PC-9 (cell line): ENCODE measurements around the gene TSGA10. TPM values are rescaled to one million over a fixed set of nuclear protein-coding genes. Genes with fewer than 3 reads are reported as not detected.
"Not testable (repeated sequence)": the region's sequence is repeated elsewhere in the genome, so short reads cannot be mapped to it uniquely, and the experiment has no call there.

Experiments used
- BruUV-seq: library from RNA; stranded (reverse); fragments of 400-500 nt; replicated peaks from 2 replicates; lab custom pipeline; 2021; lab: Mats Ljungman, UMichigan
- CTCF ChIA-PET: fragments of 300-600 bp; sonication (Branson Sonifier 250); formaldehyde crosslinking; loops from one replicate; lab custom pipeline; 2022; ENCODE audit warnings: antibody characterized with exemption; lab: Charles Lee
- POLR2A ChIA-PET: fragments of 300-600 bp; sonication (Branson Sonifier 250); formaldehyde crosslinking; loops from one replicate; lab custom pipeline; 2022; ENCODE audit warnings: antibody characterized with exemption; ENCODE audit not compliant: unreplicated experiment; lab: Charles Lee
- DNase-seq, 2 experiments: peaks; one replicate each; pipeline versions ENCODE4 v3.0.0 to v3.0.0-alpha.2; 2015 to 2022; ENCODE audit warnings: mixed read lengths in 1 of 2
- H2AFZ ChIP-seq: fragments of 200-600 bp; sonication (generic); 2 replicates; pipeline ENCODE4 v1.8.1; 2017; ENCODE audit warnings: antibody characterized with exemption
- H3F3A ChIP-seq: fragments of 200-600 bp; sonication (generic); 2 replicates; pipeline ENCODE4 v1.8.1; 2017; ENCODE audit warnings: antibody characterized with exemption, mild to moderate bottlenecking, low read depth; ENCODE audit not compliant: insufficient read depth
- H3K27ac ChIP-seq: fragments of 200-600 bp; sonication (generic); 2 replicates; pipeline ENCODE4 v1.6.1; 2016; ENCODE audit warnings: mixed run types
- H3K27me3 ChIP-seq: fragments of 200-600 bp; sonication (generic); 2 replicates; pipeline ENCODE4 v1.6.1; 2016; ENCODE audit warnings: low read depth, mixed run types; ENCODE audit not compliant: insufficient read depth
- H3K36me3 ChIP-seq: fragments of 200-600 bp; sonication (generic); 2 replicates; pipeline ENCODE4 v1.6.1; 2016; ENCODE audit warnings: low read depth, mixed run types
- H3K4me1 ChIP-seq: fragments of 200-600 bp; sonication (generic); replicated peaks from 2 replicates; pipeline ENCODE4 v1.6.1; 2016; ENCODE audit warnings: mixed run types; ENCODE audit not compliant: insufficient read depth
- H3K4me2 ChIP-seq: fragments of 200-600 bp; sonication (generic); 2 replicates; pipeline ENCODE4 v1.6.1; 2017; ENCODE audit warnings: mixed run types
- H3K4me3 ChIP-seq: fragments of 200-600 bp; sonication (generic); 2 replicates; pipeline ENCODE4 v1.6.1; 2016; ENCODE audit warnings: mixed run types
- H3K79me2 ChIP-seq: fragments of 200-600 bp; sonication (generic); 2 replicates; pipeline ENCODE4 v1.6.1; 2017; ENCODE audit warnings: low read depth, mixed run types
- H3K9me2 ChIP-seq: fragments of 200-600 bp; sonication (generic); 2 replicates; pipeline ENCODE4 v1.8.1; 2017; ENCODE audit warnings: mild to moderate bottlenecking; ENCODE audit not compliant: insufficient read depth
- H3K9me3 ChIP-seq: fragments of 200-600 bp; sonication (generic); 2 replicates; pipeline ENCODE4 v1.8.1; 2016; ENCODE audit warnings: low read depth; ENCODE audit not compliant: insufficient read depth
- H4K20me1 ChIP-seq: fragments of 200-600 bp; sonication (generic); 2 replicates; pipeline ENCODE4 v1.8.1; 2017; ENCODE audit not compliant: insufficient read depth
- EZH2 ChIP-seq: fragments of 200-600 bp; sonication (generic); IDR thresholded peaks from 2 replicates; pipeline ENCODE4 v1.8.0; 2017; ENCODE audit warnings: antibody characterized with exemption, low read depth
- intact Hi-C: fragments of 100-400 bp; cut with micrococcal nuclease; formaldehyde crosslinking; loops from one replicate; pipeline ENCODE4 v1.10.0; 2022; ENCODE audit not compliant: unreplicated experiment
- total RNA-seq: library from RNA; stranded (reverse); gene quantifications from 2 replicates; pipeline ENCODE4 v1.2.3, GENCODE V29; 2021
- TF ChIP-seq, protein P1 (sequence below): fragments of 200-600 bp; sonication (generic); conservative IDR thresholded peaks from 2 replicates; pipeline ENCODE4 v1.6.1; 2017; ENCODE audit warnings: mixed run types, antibody characterized with exemption, mild to moderate bottlenecking, moderate library complexity

TSGA10 gene
- total RNA-seq, 1 experiment from 2014 or later: 14.9 TPM

DNA sequence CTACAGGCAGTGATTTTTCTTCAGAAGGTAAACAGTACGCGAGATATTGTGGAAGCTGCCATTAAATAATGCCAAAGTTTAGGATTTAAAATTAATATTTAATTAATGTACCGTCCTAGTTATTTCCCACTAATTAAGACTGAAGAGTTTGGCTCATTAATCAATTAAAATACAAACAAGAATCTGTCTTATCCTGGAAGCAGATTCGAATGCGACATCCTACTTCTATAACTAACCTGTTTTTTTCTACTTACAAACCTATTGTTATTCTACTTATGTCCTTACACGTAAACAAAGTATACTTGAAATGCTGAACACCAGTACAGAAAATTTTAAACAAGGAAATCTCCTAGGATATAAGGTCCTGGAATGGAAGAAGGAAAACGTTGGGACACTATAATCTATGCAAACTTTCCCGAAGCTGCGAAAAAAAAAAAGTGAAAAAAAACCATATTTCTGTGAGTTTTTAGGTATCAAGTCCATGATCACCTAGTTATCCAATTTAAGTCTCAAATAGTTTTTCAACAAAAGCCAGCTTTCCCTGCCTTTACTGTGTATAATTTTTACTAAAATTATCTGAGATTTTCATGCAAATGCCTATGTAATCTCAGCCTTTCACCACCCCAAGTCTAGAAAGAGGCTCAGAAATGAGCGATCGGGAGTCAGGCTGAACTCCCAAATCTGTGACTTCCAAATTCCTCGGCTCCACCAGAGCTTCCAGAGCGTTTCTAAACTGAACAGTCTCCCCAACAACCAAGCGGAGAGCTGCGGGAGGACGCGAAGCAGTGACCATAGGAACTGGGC is 14.5 kb downstream of the TSGA10 start:
- peaks cover 12% of the 10 kb centered on the region; the same call in 1 of the 2 replicates for H3K9me3 ChIP-seq
- ChIA-PET CTCF (no interaction called here), POLR2A (interaction anchor here (0.5 to 1.8 kb wide), 2 partner anchors 15 to 370 kb away, joined by 3 to 6 read pairs; no protein-coding TSS in a partner anchor)
- H3K27me3 ChIP-seq: no peaks in the 10 kb centered on the region
- H3K36me3 ChIP-seq: peaks cover 3% of the 10 kb centered on the region; the same call in 1 of the 2 replicates
- H3K4me1 ChIP-seq: peaks cover 24% of the 10 kb centered on the region
- H3K79me2 ChIP-seq: peaks cover 16% of the 10 kb centered on the region; the same call in 1 of the 2 replicates
- H3K4me2 ChIP-seq: peak overlapping the region; percentile 96
- peak overlapping the region; percentile 86 for H3K4me3 ChIP-seq
- intact Hi-C loops: loop anchor here (2.0 kb wide), 1 partner anchor 271 kb away; no protein-coding TSS in a partner anchor
- peak overlapping the region; percentile 94 for H2AFZ ChIP-seq
- DNase-seq: peak in 1 of 2 experiments; percentile 52
- BruUV-seq: TSS peak; percentile 36
- peaks cover 18% of the 10 kb centered on the region; the same call in 1 of the 2 replicates for H3F3A ChIP-seq
- no peak for TF ChIP-seq EZH2
- TF ChIP-seq, protein P1, sequence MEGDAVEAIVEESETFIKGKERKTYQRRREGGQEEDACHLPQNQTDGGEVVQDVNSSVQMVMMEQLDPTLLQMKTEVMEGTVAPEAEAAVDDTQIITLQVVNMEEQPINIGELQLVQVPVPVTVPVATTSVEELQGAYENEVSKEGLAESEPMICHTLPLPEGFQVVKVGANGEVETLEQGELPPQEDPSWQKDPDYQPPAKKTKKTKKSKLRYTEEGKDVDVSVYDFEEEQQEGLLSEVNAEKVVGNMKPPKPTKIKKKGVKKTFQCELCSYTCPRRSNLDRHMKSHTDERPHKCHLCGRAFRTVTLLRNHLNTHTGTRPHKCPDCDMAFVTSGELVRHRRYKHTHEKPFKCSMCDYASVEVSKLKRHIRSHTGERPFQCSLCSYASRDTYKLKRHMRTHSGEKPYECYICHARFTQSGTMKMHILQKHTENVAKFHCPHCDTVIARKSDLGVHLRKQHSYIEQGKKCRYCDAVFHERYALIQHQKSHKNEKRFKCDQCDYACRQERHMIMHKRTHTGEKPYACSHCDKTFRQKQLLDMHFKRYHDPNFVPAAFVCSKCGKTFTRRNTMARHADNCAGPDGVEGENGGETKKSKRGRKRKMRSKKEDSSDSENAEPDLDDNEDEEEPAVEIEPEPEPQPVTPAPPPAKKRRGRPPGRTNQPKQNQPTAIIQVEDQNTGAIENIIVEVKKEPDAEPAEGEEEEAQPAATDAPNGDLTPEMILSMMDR: no peak
- no peaks in the 10 kb centered on the region for H3K9me2 ChIP-seq
- H4K20me1 ChIP-seq: no peaks in the 10 kb centered on the region
- H3K27ac ChIP-seq: peak overlapping the region; percentile 64; the same call in 1 of the 2 replicates

DNA sequence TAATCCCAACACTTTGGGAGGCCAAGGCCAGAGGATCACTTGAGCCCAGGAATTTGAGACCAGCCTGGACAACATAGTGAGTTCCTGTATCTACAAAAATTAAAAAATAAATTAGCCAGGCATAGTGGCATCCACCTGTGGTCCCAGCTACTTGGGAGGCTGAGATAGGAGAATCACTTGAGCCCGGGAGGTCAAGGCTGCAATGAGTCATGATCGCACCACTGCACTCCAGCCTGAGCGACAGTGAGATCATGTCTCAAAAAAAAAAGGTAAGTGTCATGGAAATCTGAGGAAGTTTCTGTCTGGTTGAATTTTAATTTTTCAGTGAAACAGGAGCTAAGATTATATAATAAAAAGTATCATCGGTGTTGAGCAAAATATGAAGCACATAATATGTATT is 15.7 kb downstream of the TSGA10 start:
- no peaks in the 10 kb centered on the region for H3K9me2 ChIP-seq
- no peak overlapping the region for H3K27ac ChIP-seq
- ChIA-PET POLR2A (no interaction called here), CTCF (no interaction called here)
- H3K4me2 ChIP-seq: no peak overlapping the region
- no peak overlapping the region for H3K4me3 ChIP-seq
- H3K4me1 ChIP-seq: peaks cover 24% of the 10 kb centered on the region
- H3K9me3 ChIP-seq: peaks cover 24% of the 10 kb centered on the region
- H3K27me3 ChIP-seq: no peaks in the 10 kb centered on the region
- intact Hi-C loops: no loop called here
- H3K36me3 ChIP-seq: peaks cover 3% of the 10 kb centered on the region; the same call in 1 of the 2 replicates
- no peaks in the 10 kb centered on the region for H4K20me1 ChIP-seq
- BruUV-seq: no TSS peak
- peaks cover 16% of the 10 kb centered on the region; the same call in 1 of the 2 replicates for H3K79me2 ChIP-seq
- DNase-seq: no peak
- TF ChIP-seq, protein P1: no peak
- peaks cover 18% of the 10 kb centered on the region; the same call in 1 of the 2 replicates for H3F3A ChIP-seq
- H2AFZ ChIP-seq: no peak overlapping the region

DNA sequence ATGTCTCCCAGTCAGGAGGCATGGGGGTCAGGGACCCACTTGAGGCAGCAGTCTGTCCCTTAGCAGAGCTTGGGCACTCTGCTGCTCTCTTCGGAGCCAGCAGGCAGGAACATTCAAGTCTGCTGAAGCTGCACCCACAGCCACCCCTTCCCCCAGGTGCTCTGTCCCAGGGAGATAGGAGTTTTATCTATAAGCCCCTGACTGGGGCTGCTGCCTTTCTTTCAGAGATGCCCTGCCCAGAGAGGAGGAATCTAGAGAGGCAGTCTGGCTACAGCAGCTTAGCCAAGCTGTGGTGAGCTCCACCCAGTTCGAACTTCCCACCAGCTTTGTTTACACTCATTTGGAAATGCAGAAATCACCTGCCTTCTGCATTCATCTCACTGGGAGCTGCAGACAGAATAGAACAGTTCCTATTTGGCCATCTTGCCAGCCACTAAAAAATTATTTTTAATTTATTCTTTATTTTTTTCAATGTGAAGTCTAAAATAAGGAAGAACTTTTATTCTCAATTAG is 19.6 kb downstream of the TSGA10 start:
- H3K27me3 ChIP-seq, H3K4me2 ChIP-seq, H3K4me3 ChIP-seq, H3K9me2 ChIP-seq, intact Hi-C loops, H3K36me3 ChIP-seq, H4K20me1 ChIP-seq, POLR2A ChIA-PET, DNase-seq, H3K27ac ChIP-seq, H2AFZ ChIP-seq, CTCF ChIA-PET, BruUV-seq, H3F3A ChIP-seq, H3K79me2 ChIP-seq: not testable (repeated sequence)
- Histone ChIP-seq H3K4me1 (peaks cover 12% of the 10 kb centered on the region), H3K9me3 (peaks cover 56% of the 10 kb centered on the region)
